ENCODE measurements around the gene ADARB2.

Gene ADARB2

GRCh38 chr10:1515780-1516491 lies 221.4 kb downstream of the ADARB2 start:
- no peak for DNase-seq

GRCh38 chr10:1515121-1515779 lies 222.1 kb downstream of the ADARB2 start:
- no peak for DNase-seq

- no peak for DNase-seq
Observed at GRCh38 chr10:1514681-1515080, 222.6 kb downstream of the ADARB2 start.

- no peak for DNase-seq
Observed at GRCh38 chr10:1513221-1513620, 224.1 kb downstream of the ADARB2 start.

GRCh38 chr10:1509011-1509530 lies 228.3 kb downstream of the ADARB2 start:
- DNase-seq, result no peak

GRCh38 chr10:1508096-1508495 lies 229.2 kb downstream of the ADARB2 start:
- DNase-seq, result no peak

- DNase-seq, result no peak
Observed at GRCh38 chr10:1507436-1507835, 229.9 kb downstream of the ADARB2 start.

GRCh38 chr10:1504940-1505339 lies 232.4 kb downstream of the ADARB2 start:
- no peak for DNase-seq

GRCh38 chr10:1504286-1504685 lies 233.0 kb downstream of the ADARB2 start:
- DNase-seq, result no peak

- no peak for DNase-seq
Observed at GRCh38 chr10:1502451-1502850, 234.9 kb downstream of the ADARB2 start.

- no peak for DNase-seq
Observed at GRCh38 chr10:1499359-1499957, 237.9 kb downstream of the ADARB2 start.

- DNase-seq, result no peak
Observed at GRCh38 chr10:1498746-1499358, 238.5 kb downstream of the ADARB2 start.

GRCh38 chr10:1495915-1496517 lies 241.3 kb downstream of the ADARB2 start:
- DNase-seq, result no peak

- no peak for DNase-seq
Observed at GRCh38 chr10:1492641-1493040, 244.7 kb downstream of the ADARB2 start.

- DNase-seq, result no peak
Observed at GRCh38 chr10:1491901-1492300, 245.4 kb downstream of the ADARB2 start.

- no peak for DNase-seq
Observed at GRCh38 chr10:1489801-1490200, 247.5 kb downstream of the ADARB2 start.

- no peak for DNase-seq
Observed at GRCh38 chr10:1488970-1489548, 248.3 kb downstream of the ADARB2 start.

GRCh38 chr10:1486841-1487687 lies 250.3 kb downstream of the ADARB2 start:
- DNase-seq, result no peak

- DNase-seq, result no peak
Observed at GRCh38 chr10:1485357-1485756, 252.0 kb downstream of the ADARB2 start.

GRCh38 chr10:1483826-1484225 lies 253.5 kb downstream of the ADARB2 start:
- no peak for DNase-seq

GRCh38 chr10:1483246-1483645 lies 254.1 kb downstream of the ADARB2 start:
- no peak for DNase-seq

- no peak for DNase-seq
Observed at GRCh38 chr10:1477578-1477977, 259.7 kb downstream of the ADARB2 start.
